Loucy (cell line): ENCODE results near the gene CSTPP1.
A peak's percentile ranks its signal among the peaks of the same experiment; 100 is the strongest.

Experiments
- H2AFZ ChIP-seq: fragments of 200-600 bp; sonication (generic); 2 replicates; pipeline ENCODE4 v1.6.0; 2016; ENCODE audit warnings: antibody characterized with exemption, mild to moderate bottlenecking, low read length, moderate library complexity
- H3F3A ChIP-seq: fragments of 200-600 bp; 2 replicates; pipeline ENCODE4 v1.6.0; 2016; ENCODE audit warnings: antibody characterized with exemption, low read depth, mild to moderate bottlenecking
- H3K27me3 ChIP-seq: fragments of 200-600 bp; sonication (generic); 2 replicates; pipeline ENCODE4 v1.6.1; 2014; ENCODE audit warnings: low read length, mild to moderate bottlenecking; ENCODE audit not compliant: insufficient read depth, poor library complexity, severe bottlenecking
- H3K36me3 ChIP-seq: fragments of 200-600 bp; sonication (generic); 2 replicates; pipeline ENCODE4 v1.6.1; 2016; ENCODE audit warnings: low read length; ENCODE audit not compliant: insufficient read depth
- H3K4me1 ChIP-seq: fragments of 200-600 bp; sonication (generic); 2 replicates; pipeline ENCODE4 v1.5.1; 2014; ENCODE audit warnings: low read length, mild to moderate bottlenecking; ENCODE audit not compliant: insufficient read depth, poor library complexity, severe bottlenecking
- H3K4me2 ChIP-seq: fragments of 200-600 bp; sonication (generic); 2 replicates; pipeline ENCODE4 v1.6.0; 2014; ENCODE audit warnings: antibody characterized with exemption, low read length, low read depth, mild to moderate bottlenecking; ENCODE audit not compliant: poor library complexity, severe bottlenecking
- H3K4me3 ChIP-seq: fragments of 200-600 bp; sonication (generic); 2 replicates; pipeline ENCODE4 v1.5.1; 2014; ENCODE audit warnings: low read length, mild to moderate bottlenecking, mixed read lengths; ENCODE audit not compliant: poor library complexity, severe bottlenecking
- H3K79me2 ChIP-seq: fragments of 200-600 bp; sonication (generic); 2 replicates; pipeline ENCODE4 v1.6.1; 2014; ENCODE audit warnings: low read length; ENCODE audit not compliant: insufficient read depth
- H3K9ac ChIP-seq: fragments of 200-600 bp; sonication (generic); 2 replicates; pipeline ENCODE4 v1.6.0; 2014; ENCODE audit warnings: mild to moderate bottlenecking, low read depth, low read length, moderate library complexity; ENCODE audit not compliant: poor library complexity, severe bottlenecking
- H3K9me2 ChIP-seq: fragments of 200-600 bp; sonication (generic); replicated peaks from 2 replicates; pipeline ENCODE4 v1.6.1; 2016; ENCODE audit warnings: low read depth, low read length, mixed read lengths
- H3K9me3 ChIP-seq: fragments of 200-600 bp; sonication (generic); 2 replicates; pipeline ENCODE4 v1.6.1; 2014; ENCODE audit warnings: mild to moderate bottlenecking, antibody characterized with exemption, low read length, low read depth; ENCODE audit not compliant: insufficient read depth
- H4K20me1 ChIP-seq: fragments of 200-600 bp; sonication (generic); 2 replicates; pipeline ENCODE4 v1.6.0; 2014; ENCODE audit warnings: antibody characterized with exemption, low read length, mild to moderate bottlenecking; ENCODE audit not compliant: insufficient read depth, poor library complexity, severe bottlenecking
- EZH2phosphoT487 ChIP-seq: fragments of 200-600 bp; IDR thresholded peaks from 2 replicates; pipeline ENCODE4 v1.6.1; 2018; ENCODE audit warnings: antibody characterized with exemption, mild to moderate bottlenecking, moderate library complexity, borderline replicate concordance
- TF ChIP-seq, protein P1 (sequence below): fragments of 200-600 bp; sonication (generic); conservative IDR thresholded peaks from 2 replicates; pipeline ENCODE4 v1.5.1; 2014; ENCODE audit warnings: mild to moderate bottlenecking, antibody characterized with exemption, low read length

Gene CSTPP1

GRCh38 chr11:47166368-47166767, 229.8 kb downstream of the CSTPP1 start:
- Histone ChIP-seq H3K9me3 (no peaks in the 10 kb centered on the region), H4K20me1 (peaks cover 10% of the 10 kb centered on the region), H3K9ac (no peak overlapping the region)

GRCh38 chr11:47171061-47171838, 234.7 kb downstream of the CSTPP1 start:
- Histone ChIP-seq H4K20me1 (peaks cover 51% of the 10 kb centered on the region), H3K4me1 (peaks cover 34% of the 10 kb centered on the region), H3K79me2 (peaks cover 81% of the 10 kb centered on the region), H3K9me2 (no peaks in the 10 kb centered on the region), H3K9me3 (no peaks in the 10 kb centered on the region), H3K36me3 (peaks cover 65% of the 10 kb centered on the region; the same call in 1 of the 2 replicates), H3F3A (no peaks in the 10 kb centered on the region), H3K4me3 (no peak overlapping the region), H3K27me3 (peaks cover 1% of the 10 kb centered on the region), H2AFZ (no peak overlapping the region), H3K9ac (no peak overlapping the region), H3K4me2 (peak overlapping the region; percentile 56)
- TF ChIP-seq EZH2phosphoT487 = no peak
- TF ChIP-seq, protein P1, sequence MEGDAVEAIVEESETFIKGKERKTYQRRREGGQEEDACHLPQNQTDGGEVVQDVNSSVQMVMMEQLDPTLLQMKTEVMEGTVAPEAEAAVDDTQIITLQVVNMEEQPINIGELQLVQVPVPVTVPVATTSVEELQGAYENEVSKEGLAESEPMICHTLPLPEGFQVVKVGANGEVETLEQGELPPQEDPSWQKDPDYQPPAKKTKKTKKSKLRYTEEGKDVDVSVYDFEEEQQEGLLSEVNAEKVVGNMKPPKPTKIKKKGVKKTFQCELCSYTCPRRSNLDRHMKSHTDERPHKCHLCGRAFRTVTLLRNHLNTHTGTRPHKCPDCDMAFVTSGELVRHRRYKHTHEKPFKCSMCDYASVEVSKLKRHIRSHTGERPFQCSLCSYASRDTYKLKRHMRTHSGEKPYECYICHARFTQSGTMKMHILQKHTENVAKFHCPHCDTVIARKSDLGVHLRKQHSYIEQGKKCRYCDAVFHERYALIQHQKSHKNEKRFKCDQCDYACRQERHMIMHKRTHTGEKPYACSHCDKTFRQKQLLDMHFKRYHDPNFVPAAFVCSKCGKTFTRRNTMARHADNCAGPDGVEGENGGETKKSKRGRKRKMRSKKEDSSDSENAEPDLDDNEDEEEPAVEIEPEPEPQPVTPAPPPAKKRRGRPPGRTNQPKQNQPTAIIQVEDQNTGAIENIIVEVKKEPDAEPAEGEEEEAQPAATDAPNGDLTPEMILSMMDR = no peak

More at GRCh38 chr11:47166368-47166767, 229.8 kb downstream of the CSTPP1 start:
- TF ChIP-seq EZH2phosphoT487 = no peak
- TF ChIP-seq, protein P1 = no peak
- H3K79me2 ChIP-seq = peaks cover 33% of the 10 kb centered on the region; the same call in 1 of the 2 replicates
- no peaks in the 10 kb centered on the region for H3K4me1 ChIP-seq
- no peaks in the 10 kb centered on the region for H3K27me3 ChIP-seq
- H3K4me2 ChIP-seq = no peak overlapping the region
- H3K9me2 ChIP-seq = no peaks in the 10 kb centered on the region
- no peak overlapping the region for H3K4me3 ChIP-seq
- no peaks in the 10 kb centered on the region for H3F3A ChIP-seq
- H2AFZ ChIP-seq = no peak overlapping the region
- H3K36me3 ChIP-seq = peaks cover 77% of the 10 kb centered on the region; the same call in 1 of the 2 replicates

- no peak overlapping the region for H3K9ac ChIP-seq
- no peaks in the 10 kb centered on the region for H3F3A ChIP-seq
- peaks cover 35% of the 10 kb centered on the region for H3K4me1 ChIP-seq
- H2AFZ ChIP-seq = no peak overlapping the region
- H3K4me2 ChIP-seq = peak overlapping the region; percentile 56
- H4K20me1 ChIP-seq = peaks cover 54% of the 10 kb centered on the region
- TF ChIP-seq, protein P1 = no peak
- no peak for TF ChIP-seq EZH2phosphoT487
- peaks cover 59% of the 10 kb centered on the region; the same call in 1 of the 2 replicates for H3K36me3 ChIP-seq
- peak overlapping the region; percentile 39 for H3K4me3 ChIP-seq
- peaks cover 85% of the 10 kb centered on the region for H3K79me2 ChIP-seq
- H3K9me2 ChIP-seq = no peaks in the 10 kb centered on the region
- H3K27me3 ChIP-seq = peaks cover 4% of the 10 kb centered on the region
- H3K9me3 ChIP-seq = no peaks in the 10 kb centered on the region
These were observed 235.3 kb downstream of the CSTPP1 start for GRCh38 chr11:47171856-47172255.
